Activated naive CD8-positive, alpha-beta T cell treated with anti-CD3 and anti-CD28 coated beads for 36 hours (primary cell): ENCODE data around the gene MISP3. TPM values are rescaled to one million over a fixed set of nuclear protein-coding genes. Genes with fewer than 3 reads are reported as not detected.
A peak's percentile ranks its signal among the peaks of the same experiment; 100 is the strongest.
"Not testable (repeated sequence)": the region's sequence is repeated elsewhere in the genome, so short reads cannot be mapped to it uniquely, and the experiment has no call there.

Experiments used
- DNase-seq: peaks from one replicate; pipeline ENCODE4 v3.0.0; 2021
- H3K27ac Mint-ChIP-seq: one replicate; pipeline ENCODE4 v1.8.0; 2022; ENCODE audit warnings: mild to moderate bottlenecking, moderate library complexity, mixed read lengths
- H3K27me3 Mint-ChIP-seq: one replicate; pipeline ENCODE4 v1.8.0; 2022; ENCODE audit warnings: mild to moderate bottlenecking, mixed read lengths
- H3K36me3 Mint-ChIP-seq: one replicate; pipeline ENCODE4 v1.8.0; 2021; ENCODE audit warnings: mild to moderate bottlenecking, mixed read lengths
- H3K4me1 Mint-ChIP-seq: one replicate; pipeline ENCODE4 v1.8.0; 2021; ENCODE audit warnings: mixed read lengths
- H3K4me3 Mint-ChIP-seq: one replicate; pipeline ENCODE4 v1.8.0; 2022; ENCODE audit warnings: mild to moderate bottlenecking, moderate library complexity, mixed read lengths
- H3K9me3 Mint-ChIP-seq: one replicate; pipeline ENCODE4 v1.8.0; 2022; ENCODE audit warnings: mixed read lengths
- total RNA-seq, 2 experiments: library from RNA; stranded (reverse); gene quantifications; one replicate each; pipeline ENCODE4 v1.2.3, GENCODE V29; 2021

Gene MISP3
- under 1 TPM; 0.20 to 0.31 TPM for total RNA-seq

GRCh38 chr19:14072535-14073260, at the start of gene MISP3:
MISP3 (plus strand) TSS chr19:14072786; CDS start chr19:14073310, 524 bp downstream.
- DNase-seq, result peak; percentile 47
- peaks cover 16% of the 10 kb centered on the region for H3K4me1 Mint-ChIP-seq
- no peaks in the 10 kb centered on the region for H3K9me3 Mint-ChIP-seq
- H3K27ac Mint-ChIP-seq, result no peak within 1 kb of the TSS
- H3K27me3 Mint-ChIP-seq, result no peaks in the 10 kb centered on the region
- peak within 1 kb of the TSS; percentile 89 for H3K4me3 Mint-ChIP-seq
- H3K36me3 Mint-ChIP-seq, result no peaks in the 10 kb centered on the region

GRCh38 chr19:14023404-14024235, 49.0 kb upstream of the MISP3 start:
- H3K4me1 Mint-ChIP-seq, result peaks cover 8% of the 10 kb centered on the region
- H3K9me3 Mint-ChIP-seq, result no peaks in the 10 kb centered on the region
- no peak overlapping the region for H3K27ac Mint-ChIP-seq
- H3K27me3 Mint-ChIP-seq, result no peaks in the 10 kb centered on the region
- H3K36me3 Mint-ChIP-seq, result no peaks in the 10 kb centered on the region
- DNase-seq, result no peak
- no peak overlapping the region for H3K4me3 Mint-ChIP-seq

GRCh38 chr19:14026652-14027192, 45.9 kb upstream of the MISP3 start:
- not testable (repeated sequence) for DNase-seq, H3K9me3 Mint-ChIP-seq, H3K4me3 Mint-ChIP-seq, H3K27me3 Mint-ChIP-seq, H3K36me3 Mint-ChIP-seq, H3K27ac Mint-ChIP-seq
- H3K4me1 Mint-ChIP-seq, result peaks cover 15% of the 10 kb centered on the region

- Mint-ChIP-seq H3K4me3 (no peak within 1 kb of the TSS), H3K27ac (no peak within 1 kb of the TSS), H3K36me3 (peaks cover 4% of the 10 kb centered on the region), H3K9me3 (no peaks in the 10 kb centered on the region), H3K4me1 (peaks cover 20% of the 10 kb centered on the region), H3K27me3 (no peaks in the 10 kb centered on the region)
- DNase-seq, result no peak
Observed at GRCh38 chr19:14027856-14028450, 44.6 kb upstream of the MISP3 start, which contains the start of gene RLN3. RLN3 (plus strand) TSS chr19:14028148; CDS start chr19:14028205, 57 bp downstream.

GRCh38 chr19:14028901-14029300, 43.7 kb upstream of the MISP3 start:
- Mint-ChIP-seq H3K27ac (no peak overlapping the region), H3K36me3 (peaks cover 5% of the 10 kb centered on the region), H3K4me1 (peaks cover 19% of the 10 kb centered on the region), H3K4me3 (no peak overlapping the region), H3K27me3 (no peaks in the 10 kb centered on the region), H3K9me3 (no peaks in the 10 kb centered on the region)
- DNase-seq, result no peak

GRCh38 chr19:14030997-14031718, 41.4 kb upstream of the MISP3 start:
- Mint-ChIP-seq H3K36me3 (peaks cover 8% of the 10 kb centered on the region), H3K9me3 (no peaks in the 10 kb centered on the region), H3K4me1 (peaks cover 23% of the 10 kb centered on the region), H3K4me3 (peak overlapping the region; percentile 94), H3K27me3 (no peaks in the 10 kb centered on the region), H3K27ac (peak overlapping the region; percentile 88)
- DNase-seq, result no peak

GRCh38 chr19:14031719-14032480, 40.7 kb upstream of the MISP3 start, which contains the start of gene IL27RA:
IL27RA (plus strand) TSS chr19:14031762; CDS start chr19:14031873, 111 bp downstream.
- H3K27ac Mint-ChIP-seq, result peak within 1 kb of the TSS; percentile 88
- DNase-seq, result peak; percentile 80
- peak within 1 kb of the TSS; percentile 94 for H3K4me3 Mint-ChIP-seq

GRCh38 chr19:14033946-14034345, 38.6 kb upstream of the MISP3 start:
- Mint-ChIP-seq H3K27ac (peak overlapping the region; percentile 57), H3K27me3 (no peaks in the 10 kb centered on the region), H3K4me1 (peaks cover 26% of the 10 kb centered on the region), H3K9me3 (no peaks in the 10 kb centered on the region), H3K36me3 (peaks cover 18% of the 10 kb centered on the region), H3K4me3 (peak overlapping the region; percentile 24)
- no peak for DNase-seq

More at GRCh38 chr19:14031719-14032480, 40.7 kb upstream of the MISP3 start, which contains the start of gene IL27RA:
- peaks cover 14% of the 10 kb centered on the region for H3K36me3 Mint-ChIP-seq
- no peaks in the 10 kb centered on the region for H3K27me3 Mint-ChIP-seq
- H3K9me3 Mint-ChIP-seq, result no peaks in the 10 kb centered on the region
- H3K4me1 Mint-ChIP-seq, result peaks cover 26% of the 10 kb centered on the region

GRCh38 chr19:14035159-14035558, 37.4 kb upstream of the MISP3 start:
- Mint-ChIP-seq H3K4me1 (peaks cover 26% of the 10 kb centered on the region), H3K36me3 (peaks cover 19% of the 10 kb centered on the region)
- DNase-seq, H3K27ac Mint-ChIP-seq, H3K9me3 Mint-ChIP-seq, H3K4me3 Mint-ChIP-seq, H3K27me3 Mint-ChIP-seq: not testable (repeated sequence)

- H3K27me3 Mint-ChIP-seq, result no peaks in the 10 kb centered on the region
- H3K4me1 Mint-ChIP-seq, result peaks cover 23% of the 10 kb centered on the region
- H3K4me3 Mint-ChIP-seq, result no peak overlapping the region
- no peak for DNase-seq
- H3K9me3 Mint-ChIP-seq, result no peaks in the 10 kb centered on the region
- H3K36me3 Mint-ChIP-seq, result peaks cover 19% of the 10 kb centered on the region
- no peak overlapping the region for H3K27ac Mint-ChIP-seq
Observed at GRCh38 chr19:14035706-14036105, 36.9 kb upstream of the MISP3 start.

- peaks cover 8% of the 10 kb centered on the region for H3K4me1 Mint-ChIP-seq
- H3K4me3 Mint-ChIP-seq, result no peak overlapping the region
- no peaks in the 10 kb centered on the region for H3K27me3 Mint-ChIP-seq
- no peak for DNase-seq
- H3K27ac Mint-ChIP-seq, result no peak overlapping the region
- H3K36me3 Mint-ChIP-seq, result peaks cover 15% of the 10 kb centered on the region
- H3K9me3 Mint-ChIP-seq, result no peaks in the 10 kb centered on the region
Observed at GRCh38 chr19:14039181-14039580, 33.4 kb upstream of the MISP3 start.

GRCh38 chr19:14042659-14043608, 29.7 kb upstream of the MISP3 start:
- DNase-seq, H3K4me3 Mint-ChIP-seq, H3K9me3 Mint-ChIP-seq, H3K27me3 Mint-ChIP-seq, H3K4me1 Mint-ChIP-seq: not testable (repeated sequence)
- peak overlapping the region; percentile 51 for H3K27ac Mint-ChIP-seq
- H3K36me3 Mint-ChIP-seq, result peaks cover 23% of the 10 kb centered on the region

- not testable (repeated sequence) for H3K27ac Mint-ChIP-seq, H3K9me3 Mint-ChIP-seq, H3K27me3 Mint-ChIP-seq, H3K4me3 Mint-ChIP-seq, DNase-seq, H3K4me1 Mint-ChIP-seq
- peaks cover 48% of the 10 kb centered on the region for H3K36me3 Mint-ChIP-seq
Observed at GRCh38 chr19:14047866-14048265, 24.7 kb upstream of the MISP3 start.
